Stimulated activated CD4-positive, alpha-beta T cell treated with anti-CD3 and anti-CD28 coated beads, Interleukin-1b, Interleukin-23, amount 100 ng/mL, for 24 hours (primary cell): ENCODE measurements around the gene PLXNA3.

Experiments
- DNase-seq, 4 experiments: peaks; one replicate each; pipeline ENCODE4 v3.0.0-alpha.2; 2020; ENCODE audit warnings: low read depth in 4 of 4, low spot score in 1 of 4

Gene PLXNA3

GRCh38 chrX:154435171-154435733 is 22.8 kb upstream of the PLXNA3 start:
- no peak for DNase-seq

GRCh38 chrX:154436374-154436982 is 21.6 kb upstream of the PLXNA3 start:
- DNase-seq = no peak

GRCh38 chrX:154436983-154437752 is 20.9 kb upstream of the PLXNA3 start, which contains the start of gene GDI1:
TSS of gene GDI1 (plus strand) at chrX:154437154. CDS start at chrX:154437255, 101 bp downstream.
- peak in 2 of 4 experiments; percentile 41 to 45 for DNase-seq

GRCh38 chrX:154437971-154438893 is 19.8 kb upstream of the PLXNA3 start:
- DNase-seq = no peak

GRCh38 chrX:154439841-154440240 is 18.2 kb upstream of the PLXNA3 start:
- no peak for DNase-seq

GRCh38 chrX:154440623-154441357 is 17.3 kb upstream of the PLXNA3 start:
- no peak for DNase-seq

- no peak for DNase-seq
These were observed 16.5 kb upstream of the PLXNA3 start for GRCh38 chrX:154441564-154441963.

- no peak for DNase-seq
These were observed 15.9 kb upstream of the PLXNA3 start for GRCh38 chrX:154441984-154442707.

GRCh38 chrX:154443479-154443910 is 14.6 kb upstream of the PLXNA3 start:
- DNase-seq = no peak

GRCh38 chrX:154443992-154444754 is 13.9 kb upstream of the PLXNA3 start, which contains the start of gene FAM50A:
TSS of gene FAM50A (plus strand) at chrX:154444141. CDS start at chrX:154444236, 95 bp downstream.
- DNase-seq = peak in 3 of 4 experiments; percentile 45 to 60 (median 53)

- DNase-seq = no peak
These were observed 13.3 kb upstream of the PLXNA3 start for GRCh38 chrX:154444755-154445246.

- DNase-seq = no peak
These were observed 12.3 kb upstream of the PLXNA3 start for GRCh38 chrX:154445776-154446175.

GRCh38 chrX:154446430-154446829 is 11.7 kb upstream of the PLXNA3 start:
- DNase-seq = no peak

GRCh38 chrX:154448484-154448883 is 9.6 kb upstream of the PLXNA3 start:
- no peak for DNase-seq

GRCh38 chrX:154449618-154450017 is 8.5 kb upstream of the PLXNA3 start:
- DNase-seq = no peak

GRCh38 chrX:154450312-154450711 is 7.8 kb upstream of the PLXNA3 start:
- no peak for DNase-seq

- no peak for DNase-seq
These were observed 5.3 kb upstream of the PLXNA3 start for GRCh38 chrX:154452823-154453222.

GRCh38 chrX:154457491-154458115 is 478 bp upstream of the PLXNA3 start:
- no peak for DNase-seq
